Measurements from ENCODE around the gene ANKS1A.
"Not testable (repeated sequence)": the region's sequence is repeated elsewhere in the genome, so short reads cannot be mapped to it uniquely, and the experiment has no call there.

ANKS1A gene

DNA sequence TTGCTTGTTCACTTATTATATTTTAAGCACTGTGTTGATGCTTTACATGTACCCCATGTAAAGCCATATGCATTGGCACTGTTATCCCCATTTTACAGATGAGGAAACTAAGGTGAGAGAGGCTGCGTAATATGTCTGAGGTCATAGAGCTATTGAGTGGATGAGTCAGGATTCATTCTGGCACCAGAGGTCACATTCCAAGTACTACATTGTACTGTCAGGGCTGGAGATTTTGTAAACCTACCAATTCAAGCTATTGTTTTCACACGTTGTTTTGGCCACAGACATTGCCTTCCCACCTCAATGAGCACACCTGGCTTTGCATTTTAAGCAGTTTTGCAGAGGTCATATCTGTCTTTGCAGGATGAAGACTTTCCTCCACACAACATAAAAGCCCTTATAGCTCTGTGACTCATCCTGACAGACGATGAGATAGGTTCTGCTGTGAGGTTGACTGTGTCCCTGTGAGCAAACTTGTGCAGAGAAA, 33.2 kb downstream of the ANKS1A start:
- peak; percentile 79 for DNase-seq (ENCODE audit: low read depth)

DNA sequence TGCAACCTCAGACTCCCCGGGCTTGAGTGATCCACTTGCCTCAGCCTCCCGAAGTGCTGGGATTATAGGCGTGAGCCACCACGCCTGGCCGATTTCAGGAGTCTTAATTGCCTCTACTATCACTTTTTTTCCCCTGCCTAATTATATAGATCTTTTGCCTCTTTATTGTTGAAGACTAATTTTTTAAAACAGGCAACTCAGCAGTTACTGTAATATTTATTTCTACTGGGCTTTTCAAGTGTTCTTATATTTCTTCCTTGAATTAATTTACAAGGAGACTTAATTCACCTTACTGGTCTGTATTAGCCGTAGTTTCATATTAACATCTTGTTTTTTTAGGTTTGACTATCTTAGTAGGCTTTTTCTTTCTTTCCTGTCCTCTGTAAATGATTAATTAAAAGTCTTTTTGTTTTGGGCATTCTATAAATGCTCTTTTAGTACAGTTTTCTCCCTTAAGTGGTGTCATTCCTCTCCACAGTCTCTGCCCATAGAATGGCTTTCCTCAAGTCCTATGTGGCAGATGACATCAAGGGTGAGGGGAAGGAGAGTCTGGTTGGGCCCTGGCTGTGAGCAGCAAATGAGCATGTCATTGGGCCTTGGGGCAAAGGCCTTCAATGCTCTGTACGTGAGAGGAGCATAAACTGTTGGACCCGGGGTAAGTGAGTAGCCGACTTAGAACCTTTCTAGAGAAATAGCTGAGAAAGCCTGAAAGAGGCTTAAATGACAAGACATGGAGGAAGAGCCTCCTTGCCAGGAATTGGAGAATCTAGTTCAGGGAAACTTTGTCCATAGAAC, 36.0 kb downstream of the ANKS1A start:
- DNase-seq (ENCODE audit: low read depth) = no peak

DNA sequence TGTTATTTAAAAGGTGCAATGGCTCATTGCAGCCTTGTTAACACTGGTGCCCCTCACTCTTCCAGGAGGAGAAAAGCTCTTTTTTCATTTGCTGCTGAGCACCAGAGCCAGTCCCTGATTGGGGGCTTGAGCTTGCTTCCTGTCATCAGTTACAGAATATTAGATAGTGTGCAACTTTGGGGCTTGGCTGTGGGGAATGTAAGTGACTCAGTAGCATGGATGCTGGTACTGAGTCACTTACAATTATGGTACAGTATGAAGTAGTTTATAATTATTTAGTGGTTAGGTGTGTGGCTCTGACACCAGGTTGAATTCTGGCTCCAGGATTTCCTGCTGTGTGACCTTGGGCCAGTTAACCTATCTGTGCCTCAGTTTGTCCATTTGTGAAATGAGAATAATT, 37.6 kb downstream of the ANKS1A start:
- peak; percentile 61 for DNase-seq (ENCODE audit: low read depth)

DNA sequence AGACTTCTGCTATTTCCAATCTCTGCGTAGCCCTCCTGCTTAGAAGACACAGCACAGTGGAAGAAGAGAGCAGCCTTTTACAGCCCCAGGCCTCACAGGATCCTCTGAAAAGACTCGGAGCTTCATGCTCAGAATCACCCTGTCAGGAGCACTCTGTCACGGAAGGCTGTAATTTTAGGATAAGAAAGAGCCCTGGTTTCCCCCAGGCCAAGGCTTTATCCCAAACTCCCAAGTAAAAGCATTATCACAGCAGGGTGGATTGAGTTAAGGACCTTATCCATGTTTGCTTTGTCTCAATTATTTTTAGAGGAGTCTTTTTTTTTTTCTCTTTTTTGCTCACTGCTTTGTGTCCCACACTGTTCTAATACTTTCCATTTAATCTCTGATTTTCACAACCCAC, 39.2 kb downstream of the ANKS1A start:
- DNase-seq (ENCODE audit: low read depth) = no peak

DNA sequence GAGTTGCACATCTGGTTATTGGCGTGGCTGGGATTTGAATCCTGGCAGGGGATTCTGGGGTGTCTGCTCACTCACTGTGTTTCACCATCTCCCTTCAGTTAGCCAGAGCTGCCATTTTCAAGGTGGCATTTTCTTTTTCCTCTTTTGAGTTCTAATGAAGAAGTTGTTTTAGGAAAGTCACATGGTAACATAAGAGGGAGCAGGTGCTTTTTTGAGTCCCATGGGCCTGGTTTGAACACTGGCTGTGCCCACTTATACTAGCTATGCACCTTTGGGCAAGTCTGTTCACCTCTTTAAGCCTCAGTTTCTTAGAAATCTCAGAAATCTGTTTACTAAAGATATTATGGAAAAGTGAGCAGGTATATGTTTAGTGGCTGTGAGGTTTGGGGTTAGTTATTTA, 39.6 kb downstream of the ANKS1A start:
- no peak for DNase-seq (ENCODE audit: low read depth)

DNA sequence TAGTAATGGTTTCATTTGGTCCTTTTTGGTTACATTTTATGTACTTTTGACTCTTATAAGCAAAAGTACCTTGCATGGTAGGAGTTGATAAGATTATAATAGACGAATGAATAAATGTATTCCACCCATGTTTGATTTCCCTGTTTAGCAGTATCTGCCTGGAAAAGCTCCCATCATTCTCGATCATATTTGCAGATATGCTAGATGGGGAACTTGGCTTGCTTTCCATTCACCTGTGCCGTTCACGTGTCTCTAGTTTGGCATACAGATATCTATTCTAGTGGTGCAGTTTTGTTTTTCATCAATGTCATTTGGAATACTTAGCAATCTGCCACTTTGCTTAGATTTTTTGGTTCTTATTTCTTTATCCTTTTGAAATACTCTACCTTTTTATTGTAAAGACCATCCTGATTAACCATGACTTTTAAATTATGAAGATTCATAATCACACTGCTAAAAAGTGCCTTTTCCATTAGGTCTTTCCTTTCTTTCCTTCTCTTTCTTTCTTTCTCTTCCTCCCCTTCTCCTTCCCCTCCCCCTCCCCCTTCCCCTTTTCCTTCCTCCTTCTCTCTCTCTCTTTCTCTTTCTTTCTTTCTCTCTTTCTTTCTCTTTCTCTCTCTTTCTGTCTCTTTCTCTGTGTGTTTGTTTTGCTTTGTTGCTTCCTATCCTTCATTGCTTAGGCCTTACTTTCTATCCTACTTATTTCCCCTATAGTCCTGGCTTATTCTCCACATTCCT, 40.4 kb downstream of the ANKS1A start:
- no peak for DNase-seq (ENCODE audit: low read depth)

DNA sequence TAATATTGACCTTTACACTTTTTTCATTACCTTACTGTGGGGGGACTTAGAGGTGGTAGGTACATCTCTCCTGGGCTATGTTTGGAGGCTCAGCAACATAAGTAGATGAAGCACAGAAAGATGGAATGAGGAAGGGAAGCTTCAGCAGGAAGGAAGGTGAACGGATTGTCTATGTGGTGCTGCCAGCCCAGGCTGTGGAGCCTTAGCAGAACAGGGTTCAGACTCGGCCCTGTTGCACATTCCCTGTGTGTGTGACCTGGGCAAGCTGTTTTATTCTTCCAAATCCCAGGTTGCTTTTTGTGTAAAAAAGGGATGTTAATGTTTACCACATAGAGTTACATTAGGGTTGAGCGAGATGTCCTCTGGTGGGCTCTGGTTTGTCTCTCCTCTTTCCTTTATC, 41.2 kb downstream of the ANKS1A start:
- DNase-seq (ENCODE audit: low read depth) = no peak

DNA sequence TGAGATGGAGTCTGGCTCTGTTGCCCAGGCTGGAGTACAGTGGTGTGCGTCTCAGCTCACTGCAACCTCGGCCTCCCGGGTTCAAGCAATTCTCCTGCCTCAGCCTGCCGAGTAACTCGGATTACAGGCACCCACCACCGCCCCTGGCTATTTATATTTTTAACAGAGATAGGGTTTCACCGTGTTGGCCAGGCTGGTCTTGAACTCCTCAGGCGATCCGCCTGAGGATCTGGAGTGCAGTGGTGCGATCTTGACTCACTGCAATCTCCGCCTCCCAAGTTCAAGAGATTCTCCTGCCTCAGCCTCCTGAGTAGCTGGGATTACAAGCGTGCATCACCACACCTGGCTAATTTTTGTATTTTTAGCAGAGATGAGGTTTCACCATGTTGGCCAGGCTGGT, 43.1 kb downstream of the ANKS1A start:
- DNase-seq (ENCODE audit: low read depth) = not testable (repeated sequence)

DNA sequence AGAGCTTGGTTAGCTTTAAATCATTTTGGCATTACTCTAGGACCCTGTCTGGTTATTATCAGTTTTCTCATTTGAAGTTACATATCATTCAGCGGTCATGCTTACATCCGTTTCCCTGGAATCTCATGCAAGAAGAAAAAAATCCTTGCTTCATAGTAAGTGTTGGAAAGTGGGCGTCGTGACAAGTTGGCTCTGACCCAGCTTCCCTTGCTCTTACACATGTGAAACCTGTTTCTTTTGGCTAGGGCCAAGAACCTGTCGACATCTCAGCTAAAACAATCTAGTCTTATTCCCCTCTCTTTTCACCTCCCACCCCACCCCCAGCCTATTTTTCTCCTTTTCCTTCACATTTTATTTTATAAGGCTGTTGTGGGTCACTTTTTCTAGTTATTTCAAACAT, 45.5 kb downstream of the ANKS1A start:
- DNase-seq (ENCODE audit: low read depth) = peak; percentile 96

DNA sequence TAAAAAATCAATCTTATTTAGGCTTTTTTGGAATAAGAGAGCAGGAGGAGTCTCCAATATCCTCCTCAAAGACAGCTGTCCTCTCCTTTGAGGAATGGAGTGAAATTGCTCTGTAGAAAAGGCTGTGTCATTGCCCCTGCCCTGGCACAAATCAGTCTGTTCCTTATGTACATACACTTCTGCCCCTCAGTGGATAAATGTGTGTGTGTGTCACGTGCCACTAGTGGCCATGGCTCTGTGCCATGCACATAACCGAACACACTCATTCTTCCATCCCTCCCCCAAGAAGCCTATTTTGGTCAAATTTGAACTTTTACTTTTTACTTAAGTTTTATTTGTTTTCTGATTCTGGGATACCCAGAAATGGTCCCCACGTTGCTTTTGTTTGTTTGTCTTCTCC, 49.2 kb downstream of the ANKS1A start:
- no peak for DNase-seq (ENCODE audit: low read depth)

DNA sequence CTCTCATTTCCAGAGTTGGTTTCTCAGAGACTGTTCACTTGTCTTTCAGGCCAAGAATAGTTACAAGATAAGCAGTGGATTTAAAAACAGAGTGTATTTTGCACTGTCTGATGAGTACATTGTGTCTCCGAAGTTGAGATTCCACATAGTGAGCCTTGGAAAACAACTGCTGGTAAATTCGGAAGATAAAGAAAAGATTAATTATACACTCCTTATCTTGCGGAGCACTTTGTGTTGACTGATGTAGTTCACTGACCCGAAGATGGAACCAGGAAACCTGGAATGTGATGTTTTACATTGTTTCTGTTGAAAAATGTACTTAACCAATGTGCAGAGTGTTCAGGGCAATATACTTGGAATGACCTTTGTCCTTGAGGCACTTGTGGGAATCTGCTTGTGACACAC, 51.0 kb downstream of the ANKS1A start:
- DNase-seq (ENCODE audit: low read depth) = peak; percentile 98

DNA sequence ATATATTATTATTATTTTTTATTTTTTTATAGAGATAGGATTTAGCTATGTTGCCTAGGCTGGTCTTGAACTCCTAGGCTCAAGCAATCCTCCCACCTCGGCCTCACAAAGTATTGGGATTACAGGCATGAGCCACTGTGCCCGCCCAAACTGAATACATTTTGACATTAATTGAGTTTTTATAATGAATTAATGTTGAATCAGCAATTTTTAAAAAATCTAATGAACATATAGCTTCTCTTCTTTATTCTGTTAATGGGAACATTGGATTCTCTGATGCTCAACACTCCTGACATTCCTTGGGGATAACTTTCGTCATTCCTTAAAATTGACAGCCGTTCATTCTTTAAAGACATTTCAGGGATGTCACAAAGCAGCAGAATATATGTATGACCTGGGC, 52.4 kb downstream of the ANKS1A start:
- no peak for DNase-seq (ENCODE audit: low read depth)

DNA sequence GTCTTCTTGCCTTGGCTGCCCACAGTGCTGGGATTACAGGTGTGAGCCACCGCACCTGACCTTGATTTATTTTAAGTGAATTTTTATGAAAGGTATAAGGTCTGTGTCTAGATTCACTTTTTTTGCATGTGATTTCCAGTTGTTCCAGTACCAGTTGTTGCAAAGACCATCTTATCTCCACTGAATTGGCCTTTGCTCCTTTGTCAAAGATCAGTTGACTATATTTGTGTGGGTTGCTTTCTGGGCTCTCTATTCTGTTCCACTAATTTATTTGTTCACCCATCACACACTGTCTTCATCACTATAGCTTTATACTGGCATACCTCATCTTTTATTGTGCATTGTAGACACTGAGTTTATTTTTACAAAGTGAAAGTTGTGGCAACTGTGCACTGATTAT, 56.3 kb downstream of the ANKS1A start:
- no peak for DNase-seq (ENCODE audit: low read depth)

DNA sequence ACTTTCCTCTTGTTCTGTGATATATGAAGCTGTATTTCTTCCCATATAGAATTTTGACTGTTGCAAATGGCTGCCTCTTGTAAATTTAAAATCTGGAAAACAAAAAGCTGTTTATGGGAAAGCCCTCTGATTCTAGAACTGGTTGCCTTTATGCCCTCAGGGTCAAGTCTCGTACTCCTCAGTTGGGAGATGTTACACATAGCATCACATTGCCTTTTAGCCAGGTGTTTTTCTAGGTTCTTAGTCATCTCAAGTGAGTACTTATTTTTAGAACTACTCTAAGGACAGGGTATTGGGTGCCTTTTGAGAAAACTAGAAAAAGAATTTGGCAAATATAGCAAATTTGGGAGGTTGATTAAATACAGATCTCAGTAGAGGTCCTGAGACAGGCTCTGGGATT, 58.5 kb downstream of the ANKS1A start:
- DNase-seq (ENCODE audit: low read depth) = no peak

DNA sequence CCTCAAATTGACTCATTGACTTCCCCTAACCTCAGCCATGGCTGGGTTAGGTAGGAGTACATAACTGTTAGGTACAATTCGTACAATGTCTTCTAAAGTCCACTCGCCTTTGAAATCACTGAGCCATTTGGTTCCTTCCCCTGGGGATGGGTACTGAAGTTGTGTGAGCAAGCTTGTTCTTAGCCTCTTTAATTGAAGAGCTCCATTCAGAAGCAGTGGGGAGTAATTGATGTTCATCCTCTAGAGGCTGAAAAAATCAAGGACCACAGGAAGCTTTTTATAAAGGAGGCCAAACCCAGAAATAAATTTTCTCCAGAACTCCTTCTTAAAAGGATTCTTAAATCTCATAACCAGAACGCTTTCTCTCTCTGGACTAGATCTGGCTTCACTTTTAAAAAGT, 60.6 kb downstream of the ANKS1A start:
- no peak for DNase-seq (ENCODE audit: low read depth)

DNA sequence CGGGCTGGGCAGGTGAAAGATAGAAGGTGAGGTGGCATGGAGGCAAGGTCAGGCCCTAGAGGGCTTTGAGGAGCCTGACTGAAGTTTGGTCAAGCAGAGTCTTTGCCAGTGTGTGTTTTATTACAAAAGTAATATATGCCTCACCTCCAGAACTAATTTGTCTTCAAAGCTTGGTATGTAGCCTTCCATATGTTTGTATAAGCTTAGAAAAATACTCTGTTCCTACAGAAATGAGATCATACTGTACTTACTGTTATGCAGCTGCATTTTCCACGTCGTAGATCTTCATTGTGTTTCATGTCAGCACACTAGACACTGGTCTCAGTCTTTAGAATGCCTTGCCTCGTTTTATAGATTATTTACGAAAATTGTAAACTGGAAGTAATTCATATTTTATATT, 61.8 kb downstream of the ANKS1A start:
- DNase-seq (ENCODE audit: low read depth) = no peak

DNA sequence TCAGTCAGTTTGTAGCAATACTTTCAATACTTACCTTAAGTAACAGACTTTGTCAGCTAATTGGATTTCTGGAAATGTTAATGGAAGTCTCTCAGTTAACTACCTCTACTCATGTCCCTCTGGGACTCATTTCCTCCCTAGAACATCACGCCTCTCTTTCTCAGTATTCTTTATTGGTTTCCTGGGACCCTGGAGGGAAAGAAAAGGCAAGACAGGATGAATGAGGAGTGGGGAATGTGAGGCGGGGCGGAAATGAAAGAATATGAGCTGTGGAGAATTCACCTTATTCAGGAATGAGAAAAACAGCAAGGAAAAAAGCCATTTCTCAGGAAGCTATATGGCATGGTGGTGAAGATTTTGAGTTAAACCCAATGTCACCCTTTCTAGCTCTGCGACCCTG, 62.7 kb downstream of the ANKS1A start:
- DNase-seq (ENCODE audit: low read depth) = no peak

DNA sequence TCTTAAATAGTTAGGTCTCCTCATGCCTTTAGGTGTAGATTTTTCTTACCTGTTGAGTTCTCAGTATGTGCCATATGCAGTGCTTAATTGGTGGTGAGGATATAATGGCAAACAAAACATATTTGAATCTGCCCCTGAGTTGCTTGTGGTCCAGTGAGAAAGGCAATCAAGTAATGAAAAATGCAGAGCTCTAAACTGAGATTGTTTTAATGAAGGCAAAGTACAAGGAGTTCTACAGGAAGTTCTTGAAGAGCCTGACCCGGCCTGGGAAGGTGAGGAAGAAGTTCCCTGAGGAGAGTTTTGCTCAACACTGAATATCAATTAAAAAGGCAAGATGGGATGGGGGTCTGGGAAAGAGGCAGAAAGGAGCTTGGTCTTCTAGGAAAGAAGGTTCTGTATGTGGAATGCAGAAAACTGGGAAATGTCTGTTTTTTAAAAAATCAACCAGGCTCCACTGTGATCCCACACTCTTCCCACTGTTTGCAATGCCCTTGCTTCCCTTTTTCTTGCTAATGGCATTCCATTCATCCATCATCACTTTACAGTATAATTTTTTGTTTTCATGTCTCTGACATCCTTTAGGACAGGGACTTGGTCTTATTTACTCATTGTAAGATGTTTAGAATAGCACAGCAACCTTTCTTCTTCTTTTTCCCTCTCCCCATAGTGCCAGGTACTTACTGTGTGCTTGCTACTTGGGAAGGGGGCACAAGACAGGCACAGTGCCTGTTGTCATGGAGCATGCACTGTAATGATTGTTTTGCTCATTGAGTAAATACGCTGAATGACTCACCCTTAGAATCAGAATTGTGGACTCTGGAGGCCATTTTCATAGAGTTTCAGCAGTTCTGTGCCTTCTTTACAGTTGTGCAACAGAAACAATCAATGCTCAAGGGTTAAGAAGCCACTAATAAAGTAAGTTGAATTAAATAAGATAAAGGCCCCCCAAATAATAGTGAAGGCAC, 64.3 kb downstream of the ANKS1A start:
- DNase-seq (ENCODE audit: low read depth) = peak; percentile 70

DNA sequence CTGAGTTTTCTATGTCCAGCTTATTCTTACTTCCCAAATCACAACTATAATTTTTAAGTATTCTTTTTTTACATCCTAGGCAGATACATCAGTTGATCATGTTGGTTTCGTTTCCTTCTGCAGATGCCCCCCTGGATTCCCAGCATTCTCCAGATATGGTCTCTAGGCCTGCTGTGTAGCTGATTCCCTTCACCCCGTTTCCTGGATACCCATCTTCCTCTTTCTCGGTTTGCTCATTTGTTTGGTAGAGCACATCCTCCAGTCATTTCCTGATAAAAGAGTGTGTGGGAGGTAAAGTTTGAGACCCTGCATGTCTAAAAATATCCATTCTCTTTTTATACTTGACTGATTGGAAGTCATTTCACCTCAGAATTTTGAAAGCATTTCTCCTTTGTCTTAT, 66.4 kb downstream of the ANKS1A start:
- DNase-seq (ENCODE audit: low read depth) = no peak

DNA sequence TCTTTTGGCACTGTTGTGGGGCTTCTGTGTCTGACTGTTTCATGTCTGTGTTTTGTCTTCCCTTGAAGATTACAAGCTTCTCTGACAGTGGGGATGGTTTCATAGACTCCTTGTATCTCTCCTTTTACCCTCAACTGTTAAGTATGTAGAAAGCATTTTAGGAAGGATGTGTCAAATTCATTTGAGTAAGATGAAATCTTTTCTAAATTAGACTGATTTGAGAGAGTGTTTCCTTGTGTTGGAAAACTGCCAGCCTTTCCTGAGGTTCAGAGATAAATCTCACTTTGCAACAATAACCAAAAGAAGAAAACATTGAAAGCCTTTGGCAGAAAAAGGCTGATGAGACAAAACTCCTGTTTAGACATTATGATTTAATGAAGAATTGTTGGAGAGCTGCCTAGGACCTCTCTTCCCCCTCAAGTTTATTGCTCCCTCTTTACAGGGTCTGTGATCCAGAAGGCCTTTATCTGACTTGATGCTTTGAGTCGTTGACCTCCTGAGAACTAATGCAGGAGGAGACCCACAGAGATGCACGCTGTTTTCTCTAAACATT, 68.3 kb downstream of the ANKS1A start:
- DNase-seq (ENCODE audit: low read depth) = peak; percentile 86

DNA sequence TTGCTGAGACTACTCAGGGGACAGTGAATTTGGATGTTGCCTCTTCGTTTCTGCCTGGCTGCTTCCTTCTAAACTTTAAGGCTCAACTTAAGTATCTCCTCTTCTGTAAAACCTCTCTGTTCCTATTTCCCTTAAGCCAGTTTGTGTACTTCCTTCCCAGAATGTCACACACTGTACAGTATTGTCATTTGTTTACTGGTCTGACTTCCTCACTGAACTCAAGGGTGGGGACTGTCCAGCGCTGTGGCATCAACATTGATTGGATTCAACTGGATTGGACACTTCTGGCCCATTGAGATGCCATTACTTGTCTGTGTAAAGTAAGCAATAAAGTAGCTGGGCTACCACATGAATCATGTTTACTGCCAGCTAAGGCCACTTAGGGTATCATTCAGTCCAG, 69.7 kb downstream of the ANKS1A start:
- DNase-seq (ENCODE audit: low read depth) = no peak

DNA sequence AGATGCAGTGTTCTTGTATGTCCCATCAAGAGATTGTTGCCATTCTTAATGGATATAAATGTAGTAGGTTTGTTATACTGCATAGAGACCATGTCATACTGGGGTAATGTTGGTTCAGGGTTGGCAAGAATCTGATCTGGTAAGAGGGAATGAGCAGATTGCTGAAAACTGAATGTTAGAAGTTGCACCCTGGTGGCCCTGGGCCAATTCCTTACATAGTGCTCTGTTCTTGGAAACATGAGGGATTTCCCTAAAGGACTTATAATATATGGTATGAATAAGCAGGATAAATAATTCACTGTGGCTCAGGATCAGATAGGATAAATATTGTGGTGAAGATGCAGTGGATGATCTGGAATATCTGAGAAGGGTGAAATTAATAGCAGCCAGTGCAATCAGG, 70.2 kb downstream of the ANKS1A start:
- DNase-seq (ENCODE audit: low read depth) = no peak
